Breast epithelium (tissue), 4 donors: ENCODE data around the gene FAM89B. TPM values are rescaled to one million over a fixed set of nuclear protein-coding genes. Genes with fewer than 3 reads are reported as not detected.
A peak's percentile ranks its signal among the peaks of the same experiment; 100 is the strongest.

Source experiments
- DNase-seq, 2 donors: peaks; one replicate each; pipeline ENCODE4 v3.0.0-alpha.2; 2019; ENCODE audit warnings: low spot score in 2 of 2
- H3K27ac ChIP-seq, 2 donors: fragments of 200-600 bp; sonication (generic) in 1 of 2; one replicate each; pipeline ENCODE4 v1.5.1; 2016 to 2019; ENCODE audit warnings: mild to moderate bottlenecking in 1 of 2
- H3K27me3 ChIP-seq, 2 donors: fragments of 200-600 bp; sonication (generic) in 1 of 2; one replicate each; pipeline versions ENCODE4 v1.5.1 to v1.6.0; 2017 to 2019; ENCODE audit warnings: control low read depth in 1 of 2, mild to moderate bottlenecking in 1 of 2
- H3K36me3 ChIP-seq: fragments of 200-600 bp; one replicate; pipeline ENCODE4 v1.5.1; 2019
- H3K4me1 ChIP-seq, 2 donors: fragments of 200-600 bp; sonication (generic); one replicate each; pipeline ENCODE4 v1.5.1; 2016 to 2019; ENCODE audit warnings: control low read depth in 1 of 2
- H3K4me3 ChIP-seq, 3 donors: fragments of 200-600 bp; sonication (generic); 1 replicate in 2 of 3; 2 replicates in 1 of 3; pipeline ENCODE4 v1.5.1; 2016 to 2019; ENCODE audit warnings: mild to moderate bottlenecking in 3 of 3, moderate library complexity in 2 of 3
- H3K9me3 ChIP-seq, 2 donors: fragments of 200-600 bp; sonication (generic) in 1 of 2; one replicate each; pipeline ENCODE4 v1.5.1; 2016 to 2019; ENCODE audit warnings: control low read depth in 1 of 2
- POLR2A ChIP-seq: fragments of 450-650 bp; IDR thresholded peaks from one replicate; pipeline ENCODE4 v1.6.1; 2016; ENCODE audit warnings: antibody characterized with exemption, mild to moderate bottlenecking, moderate library complexity
- POLR2AphosphoS5 ChIP-seq, 3 donors: sonication (generic); formaldehyde crosslinking; IDR thresholded peaks; one replicate each; pipeline ENCODE4 v1.6.1; 2017; ENCODE audit warnings: antibody characterized with exemption in 3 of 3
- intact Hi-C: fragments of 100-400 bp; cut with DNase I; formaldehyde crosslinking; loops from one replicate; pipeline ENCODE4 v1.15.1; 2023; ENCODE audit warnings: low total_unique reads
- total RNA-seq, 3 donors: library from RNA; depleted of rRNA; stranded (reverse); fragments of >200 nt; gene quantifications; one replicate each; pipeline ENCODE4 v1.1.0, GENCODE V29; 2016
- TF ChIP-seq, protein P1 (sequence below), 3 donors: fragments of 450-650 bp; IDR thresholded peaks; one replicate each; pipeline ENCODE4 v1.5.1; 2016 to 2017; ENCODE audit warnings: antibody characterized with exemption in 3 of 3, mild to moderate bottlenecking in 3 of 3, moderate library complexity in 3 of 3

Gene FAM89B
- total RNA-seq, 3 donors from 2014 or later = 37.4 to 51.4 (median 40.8) TPM

DNA sequence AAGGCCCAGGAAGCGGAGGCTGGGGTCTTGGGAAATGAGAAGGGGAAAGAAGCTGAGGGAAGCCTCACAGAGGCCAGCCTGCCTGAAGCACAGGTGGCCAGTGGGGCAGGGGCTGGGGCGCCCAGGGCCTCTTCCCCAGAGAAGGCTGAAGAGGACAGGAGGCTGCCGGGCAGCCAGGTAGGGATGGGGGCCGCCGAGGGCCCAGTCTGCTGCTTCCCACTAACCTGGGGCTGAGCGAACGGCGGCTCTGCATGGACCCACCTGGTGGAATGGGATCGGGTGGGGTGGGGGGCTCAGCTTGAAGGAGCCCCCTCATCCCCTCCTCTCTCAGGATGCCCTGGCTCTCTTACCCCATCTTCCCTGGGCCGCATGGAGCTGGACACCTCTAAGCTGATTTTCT, 11.3 kb downstream of the FAM89B start:
- Histone ChIP-seq H3K4me3 (no peak overlapping the region), H3K36me3 (no peaks in the 10 kb centered on the region), H3K9me3 (no peaks in the 10 kb centered on the region), H3K4me1 (no peaks in the 10 kb centered on the region), H3K27ac (no peak overlapping the region), H3K27me3 (no peaks in the 10 kb centered on the region)
- intact Hi-C loops = no loop called here
- no peak for DNase-seq
- TF ChIP-seq POLR2A (no peak), POLR2AphosphoS5 (IDR thresholded peaks at IDR 0.05) (no peak)
- TF ChIP-seq, protein P1, sequence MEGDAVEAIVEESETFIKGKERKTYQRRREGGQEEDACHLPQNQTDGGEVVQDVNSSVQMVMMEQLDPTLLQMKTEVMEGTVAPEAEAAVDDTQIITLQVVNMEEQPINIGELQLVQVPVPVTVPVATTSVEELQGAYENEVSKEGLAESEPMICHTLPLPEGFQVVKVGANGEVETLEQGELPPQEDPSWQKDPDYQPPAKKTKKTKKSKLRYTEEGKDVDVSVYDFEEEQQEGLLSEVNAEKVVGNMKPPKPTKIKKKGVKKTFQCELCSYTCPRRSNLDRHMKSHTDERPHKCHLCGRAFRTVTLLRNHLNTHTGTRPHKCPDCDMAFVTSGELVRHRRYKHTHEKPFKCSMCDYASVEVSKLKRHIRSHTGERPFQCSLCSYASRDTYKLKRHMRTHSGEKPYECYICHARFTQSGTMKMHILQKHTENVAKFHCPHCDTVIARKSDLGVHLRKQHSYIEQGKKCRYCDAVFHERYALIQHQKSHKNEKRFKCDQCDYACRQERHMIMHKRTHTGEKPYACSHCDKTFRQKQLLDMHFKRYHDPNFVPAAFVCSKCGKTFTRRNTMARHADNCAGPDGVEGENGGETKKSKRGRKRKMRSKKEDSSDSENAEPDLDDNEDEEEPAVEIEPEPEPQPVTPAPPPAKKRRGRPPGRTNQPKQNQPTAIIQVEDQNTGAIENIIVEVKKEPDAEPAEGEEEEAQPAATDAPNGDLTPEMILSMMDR (IDR thresholded peaks at IDR 0.05) = no peak

DNA sequence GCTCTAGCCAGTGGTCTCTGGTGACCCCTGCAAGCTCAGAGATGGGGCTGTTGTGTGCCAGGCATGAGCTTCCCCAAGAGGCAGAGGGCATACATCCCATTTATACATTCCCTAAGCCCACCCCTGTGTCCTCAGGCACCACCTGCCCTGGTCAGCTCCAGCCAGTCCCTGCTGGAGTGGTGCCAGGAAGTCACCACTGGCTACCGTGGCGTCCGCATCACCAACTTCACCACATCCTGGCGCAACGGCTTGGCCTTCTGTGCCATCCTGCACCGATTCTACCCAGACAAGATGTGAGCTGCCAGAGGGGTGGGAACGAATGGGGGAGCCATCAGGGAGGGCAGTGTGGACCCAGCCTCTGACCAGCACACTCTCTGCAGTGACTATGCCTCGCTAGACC, 11.8 kb downstream of the FAM89B start:
- no peaks in the 10 kb centered on the region for H3K9me3 ChIP-seq
- intact Hi-C loops = no loop called here
- H3K4me3 ChIP-seq = no peak overlapping the region
- TF ChIP-seq POLR2A (no peak), POLR2AphosphoS5 (IDR thresholded peaks at IDR 0.05) (no peak)
- TF ChIP-seq, protein P1 (IDR thresholded peaks at IDR 0.05) = no peak
- H3K27ac ChIP-seq = no peak overlapping the region
- H3K4me1 ChIP-seq = no peaks in the 10 kb centered on the region
- no peaks in the 10 kb centered on the region for H3K27me3 ChIP-seq
- DNase-seq = no peak
- no peaks in the 10 kb centered on the region for H3K36me3 ChIP-seq

DNA sequence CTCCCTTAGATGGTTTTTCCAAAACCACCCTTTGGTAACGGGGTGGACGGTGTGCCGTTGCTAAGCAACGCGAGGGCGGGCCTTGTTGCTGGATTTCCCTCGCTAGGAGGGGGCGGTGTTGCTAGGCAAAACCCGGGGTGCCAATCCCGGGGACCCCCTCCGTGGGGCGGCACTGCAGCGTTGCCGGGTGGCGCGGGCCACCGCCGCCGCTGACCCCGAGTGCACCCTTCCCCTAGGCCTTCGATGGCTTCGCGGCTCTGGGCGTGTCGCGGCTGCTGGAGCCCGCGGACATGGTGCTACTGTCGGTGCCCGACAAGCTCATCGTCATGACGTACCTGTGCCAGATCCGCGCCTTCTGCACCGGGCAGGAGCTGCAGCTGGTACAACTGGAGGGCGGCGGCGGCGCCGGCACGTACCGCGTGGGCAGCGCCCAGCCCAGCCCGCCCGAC, 12.4 kb downstream of the FAM89B start:
- Histone ChIP-seq H3K27ac (no peak overlapping the region), H3K4me1 (no peaks in the 10 kb centered on the region), H3K9me3 (no peaks in the 10 kb centered on the region), H3K4me3 (no peak overlapping the region), H3K27me3 (no peaks in the 10 kb centered on the region), H3K36me3 (no peaks in the 10 kb centered on the region)
- no peak for DNase-seq
- TF ChIP-seq POLR2AphosphoS5 (IDR thresholded peaks at IDR 0.05) (no peak), POLR2A (no peak)
- TF ChIP-seq, protein P1 (IDR thresholded peaks at IDR 0.05) = no peak
- intact Hi-C loops = loop anchor here (5.0 kb wide), 1 partner anchor 42 kb away; no protein-coding TSS in a partner anchor

DNA sequence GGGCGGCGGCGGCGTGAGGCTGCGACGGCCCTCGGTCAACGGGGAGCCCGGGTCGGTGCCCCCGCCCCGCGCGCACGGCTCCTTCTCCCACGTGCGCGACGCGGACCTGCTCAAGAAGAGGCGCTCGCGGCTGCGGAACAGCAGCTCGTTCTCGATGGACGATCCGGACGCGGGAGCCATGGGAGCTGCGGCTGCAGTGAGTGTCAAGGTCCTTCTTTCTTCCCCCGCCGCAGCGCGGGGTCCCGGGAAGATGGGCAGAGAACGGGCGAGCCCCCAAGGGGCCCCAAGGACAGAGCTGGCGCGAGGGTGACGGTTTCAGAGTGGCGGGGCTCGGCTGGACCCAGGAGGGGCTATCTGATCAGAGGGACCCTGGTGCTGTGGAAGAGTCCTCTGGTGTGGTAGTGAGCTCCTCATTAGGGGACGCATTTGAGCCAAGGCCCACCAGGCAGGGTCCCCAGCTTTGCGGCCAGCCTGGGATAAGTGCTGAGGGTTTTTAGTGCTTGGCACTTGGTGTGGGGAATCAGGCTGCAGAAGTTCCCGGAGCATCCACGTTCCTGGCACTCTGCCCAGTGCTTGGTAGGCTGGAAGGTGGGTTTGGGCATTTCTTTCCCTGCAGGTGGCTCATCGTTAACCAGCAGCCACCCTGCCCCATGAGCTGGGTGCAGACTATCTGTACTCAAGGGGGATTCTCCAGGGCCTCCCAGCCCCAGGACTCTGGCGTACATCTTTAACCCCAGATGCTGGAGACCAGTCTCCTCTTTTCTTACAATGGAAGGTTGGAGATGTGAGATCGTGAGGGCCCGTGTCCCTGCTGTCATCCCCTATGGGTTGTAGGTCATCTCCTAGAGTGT, 13.3 kb downstream of the FAM89B start:
- no peaks in the 10 kb centered on the region for H3K36me3 ChIP-seq
- H3K9me3 ChIP-seq = no peaks in the 10 kb centered on the region
- intact Hi-C loops = loop anchor here (5.0 kb wide), 1 partner anchor 43 kb away; no protein-coding TSS in a partner anchor
- H3K4me1 ChIP-seq = no peaks in the 10 kb centered on the region
- TF ChIP-seq POLR2AphosphoS5 (IDR thresholded peaks at IDR 0.05) = no peak
- TF ChIP-seq, protein P1 (IDR thresholded peaks at IDR 0.05) = no peak
- no peak for TF ChIP-seq POLR2A
- DNase-seq = no peak
- H3K4me3 ChIP-seq = no peak overlapping the region
- H3K27ac ChIP-seq = no peak overlapping the region
- H3K27me3 ChIP-seq = no peaks in the 10 kb centered on the region

DNA sequence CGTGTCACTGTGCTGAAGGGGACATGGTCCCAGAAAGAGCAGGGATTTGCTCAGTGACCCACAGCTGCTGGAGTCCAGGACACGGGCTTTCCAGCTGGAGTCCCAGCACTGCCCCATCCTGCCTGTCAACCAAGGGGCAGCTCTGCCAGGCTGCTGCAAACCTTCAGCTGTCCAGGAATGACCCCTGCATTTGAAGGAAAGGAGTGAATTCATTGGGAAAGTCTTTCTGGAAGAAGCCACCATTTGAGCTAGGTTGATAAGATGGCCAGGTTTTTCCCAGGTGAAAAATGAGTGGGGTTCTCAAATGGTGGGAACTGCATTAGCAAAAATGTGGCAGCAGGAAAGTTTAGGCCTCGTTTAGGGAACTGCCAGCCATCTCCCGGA, 13.9 kb downstream of the FAM89B start:
- Histone ChIP-seq H3K27me3 (no peaks in the 10 kb centered on the region), H3K4me1 (no peaks in the 10 kb centered on the region), H3K36me3 (no peaks in the 10 kb centered on the region), H3K4me3 (no peak overlapping the region), H3K27ac (peak overlapping the region in 1 of 2 donors; percentile 56), H3K9me3 (no peaks in the 10 kb centered on the region)
- TF ChIP-seq POLR2A (no peak), POLR2AphosphoS5 (IDR thresholded peaks at IDR 0.05) (no peak)
- TF ChIP-seq, protein P1 (IDR thresholded peaks at IDR 0.05) = no peak
- intact Hi-C loops = loop anchor here (5.0 kb wide), 1 partner anchor 44 kb away; no protein-coding TSS in a partner anchor
- no peak for DNase-seq
